DMS53 (cell line): Measurements from ENCODE around the gene TRIO.

Source experiments
- DNase-seq: peaks from one replicate; lab custom pipeline; 2025; lab: John Stamatoyannopoulos, UW

The TRIO gene

GRCh38 chr5:14488709-14489108 lies 345.6 kb downstream of the TRIO start:
- DNase-seq, result no peak

- no peak for DNase-seq
Measured at GRCh38 chr5:14489643-14490042, 346.5 kb downstream of the TRIO start.

- no peak for DNase-seq
Measured at GRCh38 chr5:14490309-14490711, 347.2 kb downstream of the TRIO start.

- no peak for DNase-seq
Measured at GRCh38 chr5:14491015-14491915, 348.1 kb downstream of the TRIO start.

- no peak for DNase-seq
Measured at GRCh38 chr5:14492331-14492964, 349.3 kb downstream of the TRIO start.

- no peak for DNase-seq
Measured at GRCh38 chr5:14495301-14495700, 352.2 kb downstream of the TRIO start.

GRCh38 chr5:14497311-14497710 lies 354.2 kb downstream of the TRIO start:
- no peak for DNase-seq

- peak; percentile 72 for DNase-seq
Measured at GRCh38 chr5:14501353-14502293, 358.5 kb downstream of the TRIO start.

GRCh38 chr5:14502294-14502690 lies 359.1 kb downstream of the TRIO start:
- DNase-seq, result peak; percentile 19

- no peak for DNase-seq
Measured at GRCh38 chr5:14503017-14503680, 360.0 kb downstream of the TRIO start.

- no peak for DNase-seq
Measured at GRCh38 chr5:14503681-14504331, 360.7 kb downstream of the TRIO start.

GRCh38 chr5:14504332-14504727 lies 361.2 kb downstream of the TRIO start:
- DNase-seq, result no peak

- no peak for DNase-seq
Measured at GRCh38 chr5:14504816-14505215, 361.7 kb downstream of the TRIO start.

- DNase-seq, result no peak
Measured at GRCh38 chr5:14505310-14506139, 362.4 kb downstream of the TRIO start.

- no peak for DNase-seq
Measured at GRCh38 chr5:14506140-14506538, 363.0 kb downstream of the TRIO start.

GRCh38 chr5:14506661-14507060 lies 363.5 kb downstream of the TRIO start:
- no peak for DNase-seq

GRCh38 chr5:14507156-14507941 lies 364.2 kb downstream of the TRIO start:
- no peak for DNase-seq

- DNase-seq, result no peak
Measured at GRCh38 chr5:14508046-14508445, 364.9 kb downstream of the TRIO start.

GRCh38 chr5:14509556-14509955 lies 366.4 kb downstream of the TRIO start:
- no peak for DNase-seq
